Urothelium cell line (cell line): ENCODE measurements around the gene CEND1.

Source experiments
- DNase-seq: peaks from one replicate; pipeline ENCODE4 v3.0.0; 2011; ENCODE audit warnings: low spot score, mixed read lengths
- FAIRE-seq: peaks from 2 replicates; lab custom pipeline; 2011; peaks lifted over from hg19 to GRCh38; lab: Jason Lieb, UNC

CEND1 gene

GRCh38 chr11:813072-813455, 23.2 kb upstream of the CEND1 start:
- FAIRE-seq (no peak), DNase-seq (no peak)

- DNase-seq (no peak), FAIRE-seq (no peak)
Measured at GRCh38 chr11:812390-812789, 22.5 kb upstream of the CEND1 start.

- no peak for DNase-seq
- FAIRE-seq, result no peak
Measured at GRCh38 chr11:811446-812245, 21.8 kb upstream of the CEND1 start.

GRCh38 chr11:810040-810567, 20.2 kb upstream of the CEND1 start:
- DNase-seq (no peak), FAIRE-seq (no peak)

- peak; percentile 87 for DNase-seq
- peak; percentile 89 for FAIRE-seq
Measured at GRCh38 chr11:809287-810039, 19.6 kb upstream of the CEND1 start, which contains the start of gene RPLP2. Gene RPLP2, plus strand, starts transcription at chr11:809967. Its CDS starts 268 bp downstream, at chr11:810235.

GRCh38 chr11:808427-809286, 18.8 kb upstream of the CEND1 start:
- DNase-seq (no peak), FAIRE-seq (no peak)

GRCh38 chr11:804599-804964, 14.7 kb upstream of the CEND1 start:
- DNase-seq, result no peak
- no peak for FAIRE-seq

- DNase-seq (peak; percentile 11), FAIRE-seq (no peak)
Measured at GRCh38 chr11:803770-804598, 14.1 kb upstream of the CEND1 start.

GRCh38 chr11:803467-803742, 13.5 kb upstream of the CEND1 start:
- no peak for FAIRE-seq

GRCh38 chr11:802693-803466, 13.0 kb upstream of the CEND1 start:
- DNase-seq (no peak), FAIRE-seq (no peak)

More at GRCh38 chr11:803467-803742, 13.5 kb upstream of the CEND1 start:
- DNase-seq, result no peak

GRCh38 chr11:802018-802617, 12.2 kb upstream of the CEND1 start:
- DNase-seq (no peak), FAIRE-seq (no peak)

- FAIRE-seq (no peak), DNase-seq (no peak)
Measured at GRCh38 chr11:801097-801780, 11.3 kb upstream of the CEND1 start.

- FAIRE-seq, result no peak
Measured at GRCh38 chr11:800473-800872, 10.6 kb upstream of the CEND1 start.

GRCh38 chr11:799641-800316, 9.9 kb upstream of the CEND1 start:
- DNase-seq (no peak), FAIRE-seq (no peak)

More at GRCh38 chr11:800473-800872, 10.6 kb upstream of the CEND1 start:
- DNase-seq, result no peak

- FAIRE-seq (peak; percentile 37), DNase-seq (peak; percentile 85)
Measured at GRCh38 chr11:798093-798713, 8.3 kb upstream of the CEND1 start, which contains the start of gene SLC25A22. Gene SLC25A22, minus strand, starts transcription at chr11:798281. Its CDS starts 3,275 bp downstream, at chr11:795006.

GRCh38 chr11:797296-798092, 7.6 kb upstream of the CEND1 start:
- FAIRE-seq (no peak), DNase-seq (peak; percentile 71)
